HepG2 (cell line): ENCODE data around the gene KIF3C. TPM values are rescaled to one million over a fixed set of nuclear protein-coding genes. Genes with fewer than 3 reads are reported as not detected.

Experiments used
- ELF1 ChIP-seq: sonication (generic); formaldehyde crosslinking; IDR thresholded peaks from 2 replicates; pipeline ENCODE4 v1.4.0; 2020; ENCODE audit warnings: missing genetic modification reagents
- GABPB1 ChIP-seq: IDR thresholded peaks from 2 replicates; pipeline ENCODE4 v1.6.1; 2016; ENCODE audit warnings: mild to moderate bottlenecking, missing genetic modification reagents, moderate library complexity, missing compliant biosample characterization
- GZF1 ChIP-seq: sonication (generic); formaldehyde crosslinking; IDR thresholded peaks from 2 replicates; pipeline ENCODE4 v1.5.1; 2020; ENCODE audit warnings: mild to moderate bottlenecking, missing genetic modification reagents
- HES4 ChIP-seq: sonication (generic); formaldehyde crosslinking; IDR thresholded peaks from 2 replicates; pipeline ENCODE4 v1.9.0; 2021; ENCODE audit warnings: mild to moderate bottlenecking, missing genetic modification reagents, borderline replicate concordance
- IRF2 ChIP-seq: IDR thresholded peaks from 2 replicates; pipeline ENCODE4 v1.6.1; 2018; ENCODE audit warnings: missing genetic modification reagents, missing compliant biosample characterization
- NRL ChIP-seq: sonication (generic); formaldehyde crosslinking; IDR thresholded peaks from 2 replicates; pipeline ENCODE4 v1.5.0; 2020; ENCODE audit warnings: missing genetic modification reagents, mild to moderate bottlenecking, moderate library complexity, borderline replicate concordance
- RBAK ChIP-seq: sonication (generic); formaldehyde crosslinking; IDR thresholded peaks from 2 replicates; pipeline ENCODE4 v1.5.1; 2020; ENCODE audit warnings: mild to moderate bottlenecking, missing genetic modification reagents
- SOX6 ChIP-seq, 2 experiments: fragments of 450-650 bp in 1 of 2; sonication (generic) in 1 of 2; formaldehyde crosslinking in 1 of 2; IDR thresholded peaks; 2 replicates each; pipeline versions ENCODE4 v1.4.0 to v1.6.1; 2017 to 2020; ENCODE audit warnings: antibody characterized with exemption in 1 of 2, mild to moderate bottlenecking in 1 of 2, missing genetic modification reagents in 1 of 2
- TARDBP ChIP-seq: sonication (generic); formaldehyde crosslinking; IDR thresholded peaks from 2 replicates; pipeline ENCODE4 v1.8.0; 2022; ENCODE audit warnings: mild to moderate bottlenecking, missing genetic modification reagents
- ZFP36L2 ChIP-seq: sonication (generic); formaldehyde crosslinking; IDR thresholded peaks from 2 replicates; pipeline ENCODE4 v1.4.0; 2020; ENCODE audit warnings: missing genetic modification reagents
- ZNF224 ChIP-seq: sonication (generic); formaldehyde crosslinking; IDR thresholded peaks from 2 replicates; pipeline ENCODE4 v1.5.0; 2020; ENCODE audit warnings: mild to moderate bottlenecking, missing genetic modification reagents
- ZNF274 ChIP-seq: sonication (generic); formaldehyde crosslinking; IDR thresholded peaks from 2 replicates; pipeline ENCODE4 v1.5.1; 2020; ENCODE audit warnings: mild to moderate bottlenecking, missing genetic modification reagents
- ZNF572 ChIP-seq: sonication (generic); formaldehyde crosslinking; IDR thresholded peaks from 2 replicates; pipeline ENCODE4 v1.5.1; 2020; ENCODE audit warnings: mild to moderate bottlenecking, missing genetic modification reagents
- ZNF589 ChIP-seq: sonication (generic); formaldehyde crosslinking; conservative IDR thresholded peaks from 2 replicates; pipeline ENCODE4 v1.8.0; 2022; ENCODE audit warnings: mild to moderate bottlenecking, moderate library complexity, missing genetic modification reagents
- ZNF883 ChIP-seq: sonication (generic); formaldehyde crosslinking; IDR thresholded peaks from 2 replicates; pipeline ENCODE4 v1.5.1; 2020; ENCODE audit warnings: mild to moderate bottlenecking, missing genetic modification reagents; ENCODE audit errors: not compliant biosample characterization
- polyA plus RNA-seq, 8 experiments: library from polyadenylated mRNA; depleted of rRNA in 3 of 8; stranded (reverse) in 7 of 8; unstranded in 1 of 8; fragments of >200 nt; fragmentation: Illumina TruSeq in 4 of 8; extraction: Trizol in 4 of 8; gene quantifications; 2 replicates each; pipeline versions ENCODE4 v1.2.1 to v1.2.3, GENCODE V29; 2011 to 2016; ENCODE audit warnings: low read depth in 4 of 8, missing spikeins in 1 of 8, mixed read lengths in 1 of 8; ENCODE audit not compliant: insufficient read depth in 1 of 8
- total RNA-seq, 5 experiments: library from RNA; depleted of rRNA; stranded (reverse); fragments of >200 nt; fragmentation: Illumina TruSeq; extraction: Trizol; gene quantifications; 2 replicates each; pipeline ENCODE4 v1.2.3, GENCODE V29; 2016; ENCODE audit warnings: low read depth in 1 of 5
- TF ChIP-seq, protein P1 (sequence below): sonication (generic); formaldehyde crosslinking; IDR thresholded peaks from 2 replicates; pipeline ENCODE4 v1.8.1; 2022; ENCODE audit warnings: mild to moderate bottlenecking, missing genetic modification reagents
- TF ChIP-seq, protein P2 (sequence below): sonication (generic); formaldehyde crosslinking; IDR thresholded peaks from 2 replicates; pipeline ENCODE4 v1.4.0; 2020; ENCODE audit warnings: mild to moderate bottlenecking, missing genetic modification reagents
- TF ChIP-seq, protein P3 (sequence below): sonication (generic); formaldehyde crosslinking; IDR thresholded peaks from 2 replicates; pipeline ENCODE4 v1.4.0; 2020; ENCODE audit warnings: missing genetic modification reagents
- TF ChIP-seq, protein P4 (sequence below): sonication (generic); formaldehyde crosslinking; IDR thresholded peaks from 2 replicates; pipeline ENCODE4 v1.4.0; 2020; ENCODE audit warnings: mild to moderate bottlenecking, low read depth, missing genetic modification reagents
- TF ChIP-seq, protein P5 (sequence below): sonication (generic); formaldehyde crosslinking; IDR thresholded peaks from 2 replicates; pipeline ENCODE4 v1.4.0; 2020; ENCODE audit warnings: missing genetic modification reagents, borderline replicate concordance

Gene KIF3C
- total and polyA plus RNA-seq, 2 of the 13 experiments (the other 11 are each of a cell fraction or from before 2014, with no cell fraction given): 3.6 to 4.9 TPM

DNA sequence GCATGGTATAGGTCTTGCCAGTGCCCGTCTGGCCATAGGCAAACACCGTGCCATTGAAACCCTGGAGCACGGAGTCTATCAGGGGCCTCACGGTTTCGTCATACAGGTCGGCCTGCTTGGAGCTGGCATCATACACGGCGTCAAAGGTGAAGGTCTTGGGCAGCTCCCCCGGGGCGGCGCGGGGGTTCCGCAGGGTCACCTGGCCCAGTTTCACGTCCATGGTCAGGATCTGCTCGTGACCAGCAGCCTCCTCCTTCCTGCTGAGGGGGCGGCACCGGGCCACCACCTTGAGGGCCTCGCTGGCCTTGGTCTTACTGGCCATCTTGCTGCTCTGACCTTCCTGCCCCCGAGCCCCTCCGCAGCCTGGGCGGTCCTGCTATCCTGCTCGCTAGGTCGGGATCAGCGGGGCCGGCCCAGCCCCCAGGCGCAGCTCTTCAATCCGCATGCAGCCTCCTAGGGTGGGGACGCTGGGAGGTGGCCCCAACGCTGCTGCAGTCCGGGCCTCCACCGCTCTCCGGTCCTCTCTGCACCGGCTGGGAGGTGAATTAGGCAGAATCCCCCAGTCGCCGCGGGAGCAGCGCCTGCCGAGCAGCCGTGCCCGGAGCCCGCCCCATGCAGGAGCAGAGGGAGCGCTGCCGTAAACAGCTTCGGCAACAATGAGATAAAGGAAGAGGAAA lies 563 bp downstream of the KIF3C start (continued):
- TF ChIP-seq, protein P1, sequence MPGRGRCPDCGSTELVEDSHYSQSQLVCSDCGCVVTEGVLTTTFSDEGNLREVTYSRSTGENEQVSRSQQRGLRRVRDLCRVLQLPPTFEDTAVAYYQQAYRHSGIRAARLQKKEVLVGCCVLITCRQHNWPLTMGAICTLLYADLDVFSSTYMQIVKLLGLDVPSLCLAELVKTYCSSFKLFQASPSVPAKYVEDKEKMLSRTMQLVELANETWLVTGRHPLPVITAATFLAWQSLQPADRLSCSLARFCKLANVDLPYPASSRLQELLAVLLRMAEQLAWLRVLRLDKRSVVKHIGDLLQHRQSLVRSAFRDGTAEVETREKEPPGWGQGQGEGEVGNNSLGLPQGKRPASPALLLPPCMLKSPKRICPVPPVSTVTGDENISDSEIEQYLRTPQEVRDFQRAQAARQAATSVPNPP: no peak
- TF ChIP-seq ZNF572 (0 out of 2 replicates have a peak, but pooled peaks have one; percentile 70), ZFP36L2 (CRISPR knock-in tag) (no peak), RBAK (CRISPR knock-in tag) (no peak), ZNF883 (CRISPR knock-in tag) (peak; percentile 59), SOX6 (IDR thresholded peaks at IDR 0.05) (no peak), SOX6 (CRISPR knock-in tag; IDR thresholded peaks at IDR 0.05) (peak; percentile 9; the same call in 1 of the 2 replicates), ELF1 (CRISPR knock-in tag) (0 out of 2 replicates have a peak, but pooled peaks have one; percentile 14), IRF2 (CRISPR knock-in tag) (0 out of 2 replicates have a peak, but pooled peaks have one; percentile 10), GZF1 (CRISPR knock-in tag) (peak; percentile 36; the same call in 1 of the 2 replicates), ZNF589 (CRISPR knock-in tag) (no peak), NRL (peak; percentile 47), ZNF224 (CRISPR knock-in tag) (no peak), ZNF274 (peak; percentile 35; the same call in 1 of the 2 replicates), TARDBP (peak; percentile 83; the same call in 1 of the 2 replicates), HES4 (CRISPR knock-in tag) (0 out of 2 replicates have a peak, but pooled peaks have one; percentile 12), GABPB1 (CRISPR knock-in tag) (peak; percentile 56; the same call in 1 of the 2 replicates)
- TF ChIP-seq, protein P2, sequence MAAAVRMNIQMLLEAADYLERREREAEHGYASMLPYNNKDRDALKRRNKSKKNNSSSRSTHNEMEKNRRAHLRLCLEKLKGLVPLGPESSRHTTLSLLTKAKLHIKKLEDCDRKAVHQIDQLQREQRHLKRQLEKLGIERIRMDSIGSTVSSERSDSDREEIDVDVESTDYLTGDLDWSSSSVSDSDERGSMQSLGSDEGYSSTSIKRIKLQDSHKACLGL (CRISPR knock-in tag): peak; percentile 50; the same call in 1 of the 2 replicates
- TF ChIP-seq, protein P3, sequence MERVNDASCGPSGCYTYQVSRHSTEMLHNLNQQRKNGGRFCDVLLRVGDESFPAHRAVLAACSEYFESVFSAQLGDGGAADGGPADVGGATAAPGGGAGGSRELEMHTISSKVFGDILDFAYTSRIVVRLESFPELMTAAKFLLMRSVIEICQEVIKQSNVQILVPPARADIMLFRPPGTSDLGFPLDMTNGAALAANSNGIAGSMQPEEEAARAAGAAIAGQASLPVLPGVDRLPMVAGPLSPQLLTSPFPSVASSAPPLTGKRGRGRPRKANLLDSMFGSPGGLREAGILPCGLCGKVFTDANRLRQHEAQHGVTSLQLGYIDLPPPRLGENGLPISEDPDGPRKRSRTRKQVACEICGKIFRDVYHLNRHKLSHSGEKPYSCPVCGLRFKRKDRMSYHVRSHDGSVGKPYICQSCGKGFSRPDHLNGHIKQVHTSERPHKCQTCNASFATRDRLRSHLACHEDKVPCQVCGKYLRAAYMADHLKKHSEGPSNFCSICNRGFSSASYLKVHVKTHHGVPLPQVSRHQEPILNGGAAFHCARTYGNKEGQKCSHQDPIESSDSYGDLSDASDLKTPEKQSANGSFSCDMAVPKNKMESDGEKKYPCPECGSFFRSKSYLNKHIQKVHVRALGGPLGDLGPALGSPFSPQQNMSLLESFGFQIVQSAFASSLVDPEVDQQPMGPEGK: peak; percentile 59; the same call in 1 of the 2 replicates
- TF ChIP-seq, protein P4, sequence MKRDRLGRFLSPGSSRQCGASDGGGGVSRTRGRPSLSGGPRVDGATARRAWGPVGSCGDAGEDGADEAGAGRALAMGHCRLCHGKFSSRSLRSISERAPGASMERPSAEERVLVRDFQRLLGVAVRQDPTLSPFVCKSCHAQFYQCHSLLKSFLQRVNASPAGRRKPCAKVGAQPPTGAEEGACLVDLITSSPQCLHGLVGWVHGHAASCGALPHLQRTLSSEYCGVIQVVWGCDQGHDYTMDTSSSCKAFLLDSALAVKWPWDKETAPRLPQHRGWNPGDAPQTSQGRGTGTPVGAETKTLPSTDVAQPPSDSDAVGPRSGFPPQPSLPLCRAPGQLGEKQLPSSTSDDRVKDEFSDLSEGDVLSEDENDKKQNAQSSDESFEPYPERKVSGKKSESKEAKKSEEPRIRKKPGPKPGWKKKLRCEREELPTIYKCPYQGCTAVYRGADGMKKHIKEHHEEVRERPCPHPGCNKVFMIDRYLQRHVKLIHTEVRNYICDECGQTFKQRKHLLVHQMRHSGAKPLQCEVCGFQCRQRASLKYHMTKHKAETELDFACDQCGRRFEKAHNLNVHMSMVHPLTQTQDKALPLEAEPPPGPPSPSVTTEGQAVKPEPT (CRISPR knock-in tag): no peak
- TF ChIP-seq, protein P5, sequence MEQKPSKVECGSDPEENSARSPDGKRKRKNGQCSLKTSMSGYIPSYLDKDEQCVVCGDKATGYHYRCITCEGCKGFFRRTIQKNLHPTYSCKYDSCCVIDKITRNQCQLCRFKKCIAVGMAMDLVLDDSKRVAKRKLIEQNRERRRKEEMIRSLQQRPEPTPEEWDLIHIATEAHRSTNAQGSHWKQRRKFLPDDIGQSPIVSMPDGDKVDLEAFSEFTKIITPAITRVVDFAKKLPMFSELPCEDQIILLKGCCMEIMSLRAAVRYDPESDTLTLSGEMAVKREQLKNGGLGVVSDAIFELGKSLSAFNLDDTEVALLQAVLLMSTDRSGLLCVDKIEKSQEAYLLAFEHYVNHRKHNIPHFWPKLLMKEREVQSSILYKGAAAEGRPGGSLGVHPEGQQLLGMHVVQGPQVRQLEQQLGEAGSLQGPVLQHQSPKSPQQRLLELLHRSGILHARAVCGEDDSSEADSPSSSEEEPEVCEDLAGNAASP (CRISPR knock-in tag): 0 out of 2 replicates have a peak, but pooled peaks have one; percentile 23
